HG02588 (cell line): Measurements from ENCODE around the gene GFI1.

ENCODE experiments used
- ATAC-seq: cut with Tn5 transposase; IDR thresholded peaks from one replicate; pipeline ENCODE4 v1.9.1; 2021; ENCODE audit warnings: mild to moderate bottlenecking, moderate library complexity; ENCODE audit not compliant: unreplicated experiment

The GFI1 gene

GRCh38 chr1:92488832-92489231 is 2.1 kb upstream of the GFI1 start:
- no peak for ATAC-seq

DNA sequence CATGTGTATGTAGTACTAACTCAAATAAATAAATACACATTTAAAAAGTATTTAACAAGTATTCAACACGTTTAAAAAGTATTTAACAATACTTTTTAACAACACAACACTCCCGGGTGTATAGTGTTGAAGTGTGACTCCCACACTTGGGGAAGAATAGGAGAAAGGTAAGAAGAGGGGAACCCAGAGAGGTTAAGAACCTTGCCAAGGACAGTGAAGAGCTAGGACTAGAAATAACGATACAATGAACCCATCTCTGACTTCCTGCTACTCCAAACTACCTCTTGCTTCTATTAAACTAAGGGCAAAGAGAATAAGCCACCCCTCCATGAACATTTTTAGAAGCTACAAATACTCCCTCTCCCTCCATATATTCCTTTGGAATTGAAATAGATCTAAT is 1.7 kb upstream of the GFI1 start:
- no peak for ATAC-seq

DNA sequence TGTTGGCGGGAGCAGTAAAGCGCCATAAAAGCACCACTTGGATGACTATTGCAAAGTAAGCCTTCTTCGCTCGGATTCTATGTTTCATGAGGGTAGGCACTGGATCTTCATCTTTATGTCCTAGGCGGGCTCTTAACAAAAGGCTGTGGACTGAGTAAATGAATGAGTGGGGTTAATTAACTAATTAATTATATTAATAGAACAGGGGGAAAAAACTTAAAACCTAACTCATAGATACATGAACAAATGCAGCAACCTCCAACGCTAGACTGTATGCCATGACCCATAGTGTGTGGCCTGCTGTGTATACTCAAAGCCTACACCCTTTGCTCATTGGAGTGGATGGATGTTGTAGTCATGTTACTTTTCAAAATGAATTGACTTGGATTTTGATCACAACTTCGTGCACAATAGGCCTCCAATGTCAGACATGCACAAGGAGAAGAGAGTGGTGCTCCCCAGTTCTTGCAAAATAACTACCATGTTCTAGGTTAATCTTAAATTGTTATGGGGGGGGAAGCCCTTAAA is 417 bp upstream of the GFI1 start:
- no peak for ATAC-seq

DNA sequence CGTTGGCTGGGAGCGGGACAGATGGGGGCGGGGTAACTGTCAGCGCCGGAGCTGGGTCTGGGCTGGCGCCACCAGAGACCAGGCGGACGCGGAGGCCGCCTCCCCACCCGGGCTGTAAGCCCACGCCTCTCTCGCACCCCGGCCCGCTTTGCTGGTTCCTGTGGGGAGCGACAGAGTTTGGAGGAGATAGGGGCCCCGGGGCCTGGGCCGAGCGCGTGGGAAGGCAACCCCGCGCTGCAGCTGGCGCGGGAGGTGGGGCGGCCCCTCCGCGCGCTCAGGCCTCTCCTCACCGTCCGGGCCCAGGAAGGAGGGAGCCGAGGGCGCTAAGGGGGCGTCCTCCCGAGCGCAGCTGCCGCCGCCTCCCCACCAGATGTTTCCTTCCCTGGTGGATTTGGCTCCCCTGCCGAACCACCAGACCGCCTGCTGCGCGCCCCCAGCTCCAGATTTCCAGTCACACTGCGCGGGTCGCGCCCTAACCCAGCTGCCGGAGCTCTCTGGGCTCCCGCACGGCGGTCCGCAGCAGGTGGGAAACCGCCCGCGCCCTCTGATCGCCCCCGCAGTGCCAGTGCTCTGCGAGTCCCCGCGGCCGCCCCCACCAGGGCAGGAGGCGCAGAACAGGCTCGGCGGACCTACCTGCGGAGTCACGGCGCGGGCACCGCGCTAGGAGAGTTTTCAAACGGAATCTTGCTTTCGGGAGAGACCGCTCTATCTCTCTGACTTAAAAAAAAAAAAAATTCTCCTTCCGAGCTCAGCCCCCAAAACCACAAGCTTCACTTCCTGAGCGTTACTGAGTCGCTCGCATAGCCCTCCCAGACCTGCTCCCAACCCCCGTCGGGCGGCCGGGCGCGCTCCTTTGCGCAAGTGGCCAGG is 1.1 kb downstream of the GFI1 start:
- ATAC-seq, result peak; percentile 45

GRCh38 chr1:92484472-92485380 is 2.0 kb downstream of the GFI1 start:
- peak; percentile 5 for ATAC-seq

- no peak for ATAC-seq
Observed at GRCh38 chr1:92483610-92484471, 2.9 kb downstream of the GFI1 start.

DNA sequence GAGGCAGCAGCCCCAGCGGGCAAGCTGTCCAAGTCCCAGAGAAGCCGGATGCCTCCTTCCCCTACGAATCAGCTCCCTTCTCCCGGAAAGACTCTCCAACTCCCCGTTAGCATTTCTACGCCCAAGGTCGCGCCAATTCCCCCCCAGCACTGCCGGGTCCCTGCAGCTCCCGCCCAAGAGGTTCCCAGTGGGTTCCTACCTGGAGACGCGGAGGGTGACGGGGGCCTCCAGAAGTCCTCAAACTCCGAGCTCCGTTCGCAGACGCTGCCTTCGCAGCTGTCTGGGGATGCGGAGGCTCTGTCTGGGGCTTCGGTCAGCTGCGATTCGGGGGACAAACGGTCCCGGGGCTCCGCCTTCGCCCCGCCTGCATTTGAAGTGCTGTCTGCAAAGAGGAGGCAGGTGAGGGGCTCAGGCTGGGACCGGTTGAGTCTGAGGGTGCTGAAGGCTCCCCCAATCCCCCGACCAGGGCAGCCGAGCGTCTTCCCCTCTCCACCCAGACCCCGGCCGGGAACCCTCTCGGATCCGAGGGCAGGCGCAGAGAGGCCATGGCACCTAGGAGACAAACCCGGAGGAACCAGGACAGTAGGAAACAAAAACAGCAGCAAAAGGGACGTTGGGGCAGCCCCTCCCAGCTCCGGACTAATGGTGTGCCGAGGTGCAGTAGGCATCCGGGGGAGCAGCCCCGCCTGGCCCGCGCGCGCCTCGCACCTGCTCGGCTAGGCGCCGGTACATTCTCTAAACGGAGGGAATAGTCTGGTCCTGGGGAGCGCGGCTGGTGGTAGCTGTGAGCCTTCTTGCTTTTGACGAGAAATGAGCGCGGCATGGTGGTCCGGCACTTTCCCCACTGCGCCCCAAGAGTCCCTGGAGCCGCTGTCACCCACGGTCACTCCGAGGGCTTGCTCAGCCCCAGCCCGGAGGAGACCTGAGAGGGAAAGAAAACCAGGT is 3.8 kb downstream of the GFI1 start:
- no peak for ATAC-seq

DNA sequence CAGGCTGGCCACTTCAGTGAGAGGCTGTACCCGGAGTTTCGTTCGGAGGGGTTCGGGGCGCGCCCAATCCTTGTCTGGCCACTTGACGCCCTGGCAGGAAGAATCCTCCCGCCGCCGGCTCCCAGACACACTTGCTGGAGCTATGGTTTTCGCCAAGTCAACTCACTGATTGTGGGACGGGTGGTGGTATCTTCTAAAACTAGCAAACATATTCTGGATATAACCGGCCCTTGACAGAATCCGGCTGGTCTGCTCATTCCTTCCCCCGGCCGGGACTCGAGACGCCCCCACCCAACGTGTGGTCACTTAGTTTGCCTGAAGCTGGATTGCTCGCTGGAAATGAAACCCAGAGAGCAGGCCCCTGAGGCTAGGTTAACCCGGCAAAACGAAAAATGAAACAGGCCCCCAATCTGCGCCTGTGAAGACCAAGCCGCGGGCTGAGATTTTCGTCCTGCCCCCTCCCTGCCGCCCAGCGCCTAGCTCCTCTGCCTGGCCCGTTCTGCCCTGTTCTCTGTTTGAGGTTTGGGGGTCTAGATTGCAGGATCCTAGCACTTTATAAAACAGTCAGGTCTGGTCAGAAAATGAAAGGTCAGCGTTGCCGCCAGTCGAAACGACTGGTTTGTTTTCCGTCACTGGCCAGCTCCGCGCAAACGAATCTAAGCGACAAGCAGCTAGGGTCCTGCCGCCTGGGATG is 4.6 kb downstream of the GFI1 start:
- ATAC-seq, result no peak

GRCh38 chr1:92481599-92481925 is 5.2 kb downstream of the GFI1 start:
- no peak for ATAC-seq

DNA sequence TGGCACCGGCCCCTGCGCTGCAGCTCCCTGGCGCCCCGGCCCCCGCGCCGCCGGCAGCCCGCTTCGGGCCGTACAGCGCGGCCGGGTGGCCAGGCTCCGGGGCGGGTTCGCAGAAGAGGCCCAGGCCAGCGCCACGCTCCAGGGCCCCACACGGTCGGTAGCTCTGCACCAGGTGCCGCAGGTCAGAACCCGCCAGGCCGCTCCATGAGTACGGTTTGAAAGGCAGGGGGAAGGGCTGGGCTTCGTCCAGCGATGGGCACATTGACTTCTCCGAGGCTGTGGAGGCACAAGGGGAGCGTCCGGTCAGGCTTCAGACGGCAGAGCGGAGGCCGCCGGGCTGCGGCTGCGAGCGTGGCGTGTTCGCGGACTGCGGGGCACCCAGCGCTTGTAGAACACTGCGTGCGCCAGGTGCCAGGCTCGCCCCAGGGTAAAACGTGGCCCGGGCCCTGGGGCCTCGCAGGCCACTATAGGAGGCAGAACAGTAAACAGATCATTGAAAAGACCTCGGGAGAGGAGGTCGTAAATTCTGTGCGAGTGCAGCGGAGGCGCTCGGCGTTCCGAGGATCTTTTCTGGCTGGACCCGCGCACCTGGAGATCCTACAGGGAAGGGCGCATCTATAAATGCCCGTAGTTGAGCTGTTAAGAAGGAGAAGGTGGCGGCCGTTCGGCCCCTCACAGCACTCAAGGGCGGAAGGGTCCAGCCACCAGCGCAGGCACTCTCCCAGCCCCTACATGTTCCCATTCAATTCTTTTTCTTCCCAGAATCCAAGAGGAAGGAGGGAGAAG is 5.7 kb downstream of the GFI1 start:
- no peak for ATAC-seq

GRCh38 chr1:92480200-92480812 is 6.4 kb downstream of the GFI1 start:
- ATAC-seq, result no peak

DNA sequence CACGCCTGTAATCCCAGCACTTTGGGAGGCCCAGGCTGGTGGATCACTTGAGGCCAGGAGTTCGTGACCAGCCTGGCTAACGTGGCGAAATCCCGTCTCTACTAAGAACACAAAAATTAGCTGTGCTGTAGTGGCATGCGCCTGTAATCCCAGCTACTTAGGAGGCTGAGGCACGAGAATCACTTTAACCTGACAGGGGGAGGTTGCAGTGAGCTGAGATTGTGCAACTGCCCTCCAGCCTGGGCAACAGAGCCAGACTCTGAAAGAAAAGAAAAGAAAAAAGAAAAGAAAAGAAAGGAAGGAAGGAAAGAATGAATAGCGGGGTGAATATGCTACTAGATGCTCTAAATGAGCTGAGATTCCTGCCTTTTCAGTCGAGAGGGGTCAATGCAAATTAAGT is 7.1 kb downstream of the GFI1 start:
- ATAC-seq, result no peak

- ATAC-seq, result no peak
Observed at GRCh38 chr1:92478393-92478792, 8.3 kb downstream of the GFI1 start.

- ATAC-seq, result no peak
Observed at GRCh38 chr1:92476071-92476631, 10.6 kb downstream of the GFI1 start.

DNA sequence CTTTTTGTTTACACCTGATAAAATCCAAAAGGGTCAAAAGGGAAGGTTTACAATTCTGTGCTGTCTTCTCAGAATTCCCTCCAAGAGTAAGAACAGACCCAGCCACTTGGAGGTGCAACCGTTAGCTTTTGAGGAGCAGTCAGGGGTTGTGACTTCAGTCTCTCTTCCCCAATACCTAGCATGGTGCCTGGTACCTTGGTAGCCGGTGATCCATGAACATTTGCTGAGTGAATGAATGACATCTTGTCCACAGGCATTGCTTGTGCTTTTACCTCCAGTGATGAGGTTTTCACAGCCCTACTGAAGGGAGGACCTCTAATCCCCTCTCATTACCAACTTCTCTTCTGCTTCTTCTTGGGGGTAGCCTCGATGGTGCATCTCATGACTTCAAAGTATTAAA is 11.7 kb downstream of the GFI1 start:
- ATAC-seq, result no peak

GRCh38 chr1:92473781-92474495 is 12.8 kb downstream of the GFI1 start:
- peak; percentile 64 for ATAC-seq

GRCh38 chr1:92470216-92470615 is 16.5 kb downstream of the GFI1 start:
- ATAC-seq, result no peak
